HEK293 (cell line): ENCODE measurements around the gene TMEM273.

Experiments
- CTCF ChIA-PET: fragments of 350-600 bp; formaldehyde crosslinking; extraction: SDS; loops from one replicate; lab custom pipeline; 2021; ENCODE audit warnings: antibody characterized with exemption; lab: Yijun Ruan, JAX
- POLR2A ChIA-PET: fragments of 300-600 bp; formaldehyde crosslinking; extraction: SDS; loops from one replicate; lab custom pipeline; 2020; ENCODE audit warnings: antibody characterized with exemption, inconsistent platforms; lab: Yijun Ruan, JAX
- H3K27ac ChIP-seq: fragments of 200-500 bp; sonication (Bioruptor generic); 2 replicates; pipeline ENCODE4 v1.5.1; 2014; ENCODE audit warnings: low read depth, low read length, control low read depth, inconsistent platforms; ENCODE audit errors: extremely low read depth
- H3K36me3 ChIP-seq, 2 experiments: fragments of 200-500 bp in 1 of 2; sonication (Bioruptor generic) in 1 of 2; 1 replicate in 1 of 2; 2 replicates in 1 of 2; pipeline ENCODE4 v1.5.1; 2014 to 2017; ENCODE audit warnings: inconsistent platforms in 2 of 2, low read length in 2 of 2; ENCODE audit not compliant: control insufficient read depth in 2 of 2, insufficient read depth in 1 of 2
- H3K4me1 ChIP-seq: fragments of 200-500 bp; sonication (Bioruptor generic); 2 replicates; pipeline ENCODE4 v1.5.1; 2014; ENCODE audit warnings: mild to moderate bottlenecking, low read length, inconsistent platforms; ENCODE audit not compliant: control insufficient read depth, insufficient read depth
- H3K4me3 ChIP-seq: 2 replicates; pipeline ENCODE4 v1.5.1; 2011; ENCODE audit warnings: low read depth, mild to moderate bottlenecking, control low read depth, low read length, moderate library complexity
- H3K9me3 ChIP-seq: fragments of 200-500 bp; sonication (Bioruptor generic); 2 replicates; pipeline ENCODE4 v1.5.1; 2014; ENCODE audit warnings: low read depth, low read length, inconsistent platforms; ENCODE audit not compliant: control insufficient read depth, insufficient read depth
- ATF2 ChIP-seq: fragments of 450-650 bp; formaldehyde crosslinking; IDR thresholded peaks from 2 replicates; pipeline ENCODE4 v1.5.1; 2016; ENCODE audit warnings: missing biosample characterization, missing genetic modification characterization, low read depth
- KLF10 ChIP-seq: fragments of 450-650 bp; IDR thresholded peaks from 2 replicates; pipeline ENCODE4 v1.5.1; 2018; ENCODE audit warnings: missing biosample characterization, mild to moderate bottlenecking, missing genetic modification characterization
- REPIN1 ChIP-seq: fragments of 450-650 bp; formaldehyde crosslinking; IDR thresholded peaks from 2 replicates; pipeline ENCODE4 v1.5.1; 2017; ENCODE audit warnings: missing biosample characterization, missing genetic modification characterization, low read depth
- ZBTB17 ChIP-seq: fragments of 450-650 bp; formaldehyde crosslinking; IDR thresholded peaks from 2 replicates; pipeline ENCODE4 v1.5.1; 2016; ENCODE audit warnings: missing biosample characterization, missing genetic modification characterization
- ZBTB48 ChIP-seq: fragments of 450-650 bp; formaldehyde crosslinking; IDR thresholded peaks from 2 replicates; pipeline ENCODE4 v1.5.1; 2016; ENCODE audit warnings: missing biosample characterization, missing genetic modification characterization
- ZBTB7A ChIP-seq: fragments of 450-650 bp; formaldehyde crosslinking; IDR thresholded peaks from 2 replicates; pipeline ENCODE4 v1.5.1; 2016; ENCODE audit warnings: low read depth, missing biosample characterization, missing genetic modification characterization
- ZEB2 ChIP-seq: fragments of 450-650 bp; formaldehyde crosslinking; IDR thresholded peaks from 2 replicates; pipeline ENCODE4 v1.5.1; 2016; ENCODE audit warnings: missing biosample characterization, missing genetic modification characterization
- ZNF121 ChIP-seq: fragments of 450-650 bp; formaldehyde crosslinking; IDR thresholded peaks from 2 replicates; pipeline ENCODE4 v1.5.1; 2016; ENCODE audit warnings: missing biosample characterization, missing genetic modification characterization
- ZNF16 ChIP-seq: fragments of 450-650 bp; formaldehyde crosslinking; IDR thresholded peaks from 2 replicates; pipeline ENCODE4 v1.5.1; 2016; ENCODE audit warnings: low read depth, missing biosample characterization, missing genetic modification characterization
- ZNF221 ChIP-seq: fragments of 450-650 bp; formaldehyde crosslinking; IDR thresholded peaks from 2 replicates; pipeline ENCODE4 v1.5.1; 2017; ENCODE audit warnings: missing biosample characterization, missing genetic modification characterization, borderline replicate concordance
- ZNF280C ChIP-seq: fragments of 450-650 bp; formaldehyde crosslinking; IDR thresholded peaks from 2 replicates; pipeline ENCODE4 v1.5.1; 2016; ENCODE audit warnings: missing biosample characterization, missing genetic modification characterization
- ZNF341 ChIP-seq: fragments of 450-650 bp; formaldehyde crosslinking; IDR thresholded peaks from 2 replicates; pipeline ENCODE4; 2016; ENCODE audit warnings: low read depth, missing biosample characterization, missing genetic modification characterization
- ZNF37A ChIP-seq: fragments of 450-650 bp; IDR thresholded peaks from 2 replicates; pipeline ENCODE4 v1.5.1; 2018; ENCODE audit warnings: missing biosample characterization, missing genetic modification characterization
- ZNF596 ChIP-seq: fragments of 450-650 bp; IDR thresholded peaks from 2 replicates; pipeline ENCODE4 v1.5.0; 2018; ENCODE audit warnings: missing biosample characterization, mild to moderate bottlenecking, missing genetic modification characterization, moderate library complexity
- ZNF623 ChIP-seq: fragments of 450-650 bp; formaldehyde crosslinking; IDR thresholded peaks from 2 replicates; pipeline ENCODE4 v1.5.1; 2016; ENCODE audit warnings: missing biosample characterization, missing genetic modification characterization
- ZNF626 ChIP-seq: fragments of 450-650 bp; sonication (Bioruptor Pico); formaldehyde crosslinking; IDR thresholded peaks from 2 replicates; pipeline ENCODE4 v1.5.1; 2018; ENCODE audit warnings: missing biosample characterization, missing genetic modification characterization, inconsistent platforms
- ZNF747 ChIP-seq: fragments of 450-650 bp; formaldehyde crosslinking; IDR thresholded peaks from 2 replicates; pipeline ENCODE4 v1.5.1; 2016; ENCODE audit warnings: missing biosample characterization, missing genetic modification characterization
- ZNF792 ChIP-seq: fragments of 450-650 bp; formaldehyde crosslinking; IDR thresholded peaks from 2 replicates; pipeline ENCODE4 v1.5.1; 2016; ENCODE audit warnings: missing biosample characterization, missing genetic modification characterization
- ZNF843 ChIP-seq: fragments of 450-650 bp; formaldehyde crosslinking; IDR thresholded peaks from 2 replicates; pipeline ENCODE4 v1.5.1; 2016; ENCODE audit warnings: missing biosample characterization, missing genetic modification characterization
- TF ChIP-seq, protein P1 (sequence below): fragments of 450-650 bp; formaldehyde crosslinking; conservative IDR thresholded peaks from 2 replicates; pipeline ENCODE4 v1.5.1; 2016; ENCODE audit warnings: low read depth, missing biosample characterization, missing genetic modification characterization

TMEM273 gene

GRCh38 chr10:49185213-49185612 is 3.0 kb downstream of the TMEM273 start (continued):
- TF ChIP-seq ZNF16 (tag by site-specific recombination): no peak
- no peak for TF ChIP-seq ZBTB48 (tag by site-specific recombination)
- no peak for TF ChIP-seq REPIN1 (tag by site-specific recombination)
- no peak for TF ChIP-seq ATF2 (tag by site-specific recombination)
- no peak for TF ChIP-seq ZNF37A (tag by site-specific recombination)
- no peak for TF ChIP-seq ZBTB7A
- no peak for TF ChIP-seq KLF10
- TF ChIP-seq ZNF121: no peak
- no peak for TF ChIP-seq ZNF280C (tag by site-specific recombination)
- TF ChIP-seq ZBTB17 (tag by site-specific recombination): no peak
- no peak for TF ChIP-seq ZNF792 (tag by site-specific recombination)

DNA sequence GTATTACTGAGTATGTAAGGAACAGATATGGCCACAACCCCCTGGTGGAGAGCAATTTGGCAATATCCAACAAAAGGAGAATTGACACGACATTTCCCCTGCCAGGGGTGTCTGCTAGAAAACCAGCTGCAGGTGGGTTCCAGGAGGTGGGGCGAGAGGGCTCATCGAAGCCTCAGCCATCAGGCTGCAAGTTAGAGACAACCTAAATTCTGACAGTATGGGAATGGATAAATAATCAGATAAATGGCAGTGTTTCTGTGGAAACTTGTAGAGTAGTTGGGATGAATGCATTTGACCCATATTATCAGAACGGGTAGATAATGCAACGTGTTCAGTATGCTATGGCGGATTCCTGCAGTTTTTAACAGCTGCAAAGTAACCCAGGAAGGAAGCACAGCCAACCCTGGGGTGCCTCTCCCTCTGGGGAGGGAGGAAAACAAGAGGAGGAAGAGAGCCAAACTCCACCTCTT is 3.5 kb downstream of the TMEM273 start:
- no peak overlapping the region for H3K4me3 ChIP-seq
- POLR2A ChIA-PET: no interaction called here
- H3K4me1 ChIP-seq: no peaks in the 10 kb centered on the region
- H3K27ac ChIP-seq: no peak overlapping the region
- H3K9me3 ChIP-seq: no peaks in the 10 kb centered on the region
- CTCF ChIA-PET: no interaction called here
- H3K36me3 ChIP-seq: no peaks in the 10 kb centered on the region
- no peak for TF ChIP-seq ZNF626
- TF ChIP-seq, protein P1, sequence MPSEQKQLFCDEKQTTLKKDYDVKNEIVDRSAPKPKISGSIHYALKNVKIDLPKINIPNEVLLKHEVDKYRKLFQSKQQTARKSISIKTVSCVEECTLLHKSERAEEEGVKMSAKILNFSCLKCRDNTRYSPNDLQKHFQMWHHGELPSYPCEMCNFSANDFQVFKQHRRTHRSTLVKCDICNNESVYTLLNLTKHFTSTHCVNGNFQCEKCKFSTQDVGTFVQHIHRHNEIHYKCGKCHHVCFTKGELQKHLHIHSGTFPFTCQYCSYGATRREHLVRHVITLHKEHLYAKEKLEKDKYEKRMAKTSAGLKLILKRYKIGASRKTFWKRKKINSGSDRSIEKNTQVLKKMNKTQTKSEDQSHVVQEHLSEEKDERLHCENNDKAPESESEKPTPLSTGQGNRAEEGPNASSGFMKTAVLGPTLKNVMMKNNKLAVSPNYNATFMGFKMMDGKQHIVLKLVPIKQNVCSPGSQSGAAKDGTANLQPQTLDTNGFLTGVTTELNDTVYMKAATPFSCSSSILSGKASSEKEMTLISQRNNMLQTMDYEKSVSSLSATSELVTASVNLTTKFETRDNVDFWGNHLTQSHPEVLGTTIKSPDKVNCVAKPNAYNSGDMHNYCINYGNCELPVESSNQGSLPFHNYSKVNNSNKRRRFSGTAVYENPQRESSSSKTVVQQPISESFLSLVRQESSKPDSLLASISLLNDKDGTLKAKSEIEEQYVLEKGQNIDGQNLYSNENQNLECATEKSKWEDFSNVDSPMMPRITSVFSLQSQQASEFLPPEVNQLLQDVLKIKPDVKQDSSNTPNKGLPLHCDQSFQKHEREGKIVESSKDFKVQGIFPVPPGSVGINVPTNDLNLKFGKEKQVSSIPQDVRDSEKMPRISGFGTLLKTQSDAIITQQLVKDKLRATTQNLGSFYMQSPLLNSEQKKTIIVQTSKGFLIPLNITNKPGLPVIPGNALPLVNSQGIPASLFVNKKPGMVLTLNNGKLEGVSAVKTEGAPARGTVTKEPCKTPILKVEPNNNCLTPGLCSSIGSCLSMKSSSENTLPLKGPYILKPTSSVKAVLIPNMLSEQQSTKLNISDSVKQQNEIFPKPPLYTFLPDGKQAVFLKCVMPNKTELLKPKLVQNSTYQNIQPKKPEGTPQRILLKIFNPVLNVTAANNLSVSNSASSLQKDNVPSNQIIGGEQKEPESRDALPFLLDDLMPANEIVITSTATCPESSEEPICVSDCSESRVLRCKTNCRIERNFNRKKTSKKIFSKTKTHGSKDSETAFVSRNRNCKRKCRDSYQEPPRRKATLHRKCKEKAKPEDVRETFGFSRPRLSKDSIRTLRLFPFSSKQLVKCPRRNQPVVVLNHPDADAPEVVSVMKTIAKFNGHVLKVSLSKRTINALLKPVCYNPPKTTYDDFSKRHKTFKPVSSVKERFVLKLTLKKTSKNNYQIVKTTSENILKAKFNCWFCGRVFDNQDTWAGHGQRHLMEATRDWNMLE (tag by site-specific recombination): no peak
- no peak for TF ChIP-seq ZNF596 (tag by site-specific recombination)
- TF ChIP-seq ZNF221 (tag by site-specific recombination): no peak
- no peak for TF ChIP-seq ZNF341 (tag by site-specific recombination)
- no peak for TF ChIP-seq ZNF623
- TF ChIP-seq ZNF747 (tag by site-specific recombination): no peak
- TF ChIP-seq ZNF843: no peak
- no peak for TF ChIP-seq ZEB2 (tag by site-specific recombination)
